ENCODE data around the gene NFIA.
"Not testable (repeated sequence)": the region's sequence is repeated elsewhere in the genome, so short reads cannot be mapped to it uniquely, and the experiment has no call there.

NFIA gene

DNA sequence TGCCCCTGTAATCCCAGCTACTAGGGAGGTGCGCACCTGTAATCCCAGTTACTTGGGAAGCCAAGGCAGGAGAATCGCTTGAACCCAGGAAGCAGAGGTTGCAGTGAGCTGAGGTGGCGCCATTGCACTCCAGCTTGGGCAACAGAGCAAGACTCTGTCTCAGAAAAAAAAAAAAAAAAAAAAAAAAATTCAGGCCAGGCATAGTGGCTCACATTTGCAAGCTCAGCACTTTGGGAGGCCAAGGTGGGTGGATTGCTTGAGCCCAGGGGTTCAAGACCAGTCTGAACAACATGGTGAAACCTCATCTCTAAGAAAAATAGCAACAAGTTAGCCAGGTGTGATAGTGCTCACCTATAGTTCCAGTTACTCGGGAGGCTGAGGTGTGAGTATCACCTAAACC lies 20.8 kb upstream of the NFIA start:
- DNase-seq, result not testable (repeated sequence)

DNA sequence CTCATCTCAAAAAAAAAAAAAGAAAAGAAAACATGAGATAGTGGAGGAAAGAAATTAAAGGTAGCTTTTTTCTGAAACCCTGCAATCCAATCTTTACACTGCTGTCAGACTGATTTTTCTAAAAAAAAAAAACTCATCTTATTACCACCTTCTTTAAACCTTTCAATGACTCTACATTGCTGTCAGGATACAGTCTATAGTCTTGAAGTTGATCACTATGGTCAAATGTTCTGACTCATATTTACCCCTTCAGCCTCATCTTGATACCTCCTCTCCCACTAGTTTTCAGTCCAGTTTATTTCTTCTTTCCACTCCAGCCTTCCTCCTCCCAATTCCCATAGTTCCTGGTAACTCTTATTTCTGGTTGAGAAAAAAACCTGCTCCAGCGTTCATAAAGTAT lies 17.7 kb upstream of the NFIA start:
- no peak for DNase-seq

GRCh38 chr1:61067446-61068019 lies 14.8 kb upstream of the NFIA start:
- no peak for DNase-seq

DNA sequence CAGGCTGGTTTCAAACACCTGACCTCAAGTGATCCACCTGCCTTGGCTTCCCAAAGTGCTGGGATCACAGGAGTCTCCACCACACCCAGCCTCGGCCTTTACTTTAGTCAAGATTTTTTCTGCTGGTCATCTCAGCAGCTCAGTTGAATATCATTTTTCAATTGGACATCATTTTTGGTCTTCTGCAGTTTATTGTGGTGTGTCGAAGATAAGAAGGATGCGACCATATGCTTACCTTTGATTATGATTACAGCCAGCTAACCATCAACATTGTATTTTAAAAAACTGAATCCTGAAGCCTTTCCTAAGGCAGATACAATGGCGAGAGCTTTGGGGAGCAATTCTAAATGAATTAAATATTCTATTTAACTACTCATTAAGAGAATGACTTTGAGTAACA lies 12.3 kb upstream of the NFIA start:
- no peak for DNase-seq

- no peak for DNase-seq
These were observed 10.9 kb upstream of the NFIA start for GRCh38 chr1:61071205-61072130.

- no peak for DNase-seq
These were observed 8.5 kb upstream of the NFIA start for GRCh38 chr1:61073871-61074270.

DNA sequence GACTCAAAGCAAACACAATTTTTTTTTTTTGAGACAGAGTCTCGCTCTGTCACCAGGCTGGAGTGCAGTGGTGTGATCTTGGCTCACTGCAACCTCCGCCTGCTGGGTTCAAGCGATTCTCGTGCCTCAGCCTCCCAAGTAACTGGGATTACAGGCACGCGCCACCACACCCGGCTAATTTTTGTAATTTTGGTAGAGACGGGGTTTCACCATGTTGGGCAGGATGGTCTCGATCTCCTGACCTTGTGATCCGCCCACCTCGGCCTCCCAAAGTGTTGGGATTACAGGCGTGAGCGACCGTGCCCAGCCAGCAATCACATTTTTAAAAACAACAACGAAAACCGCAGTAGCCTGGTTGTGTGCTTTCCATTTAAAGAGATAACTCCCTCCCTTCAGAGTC lies 6.5 kb upstream of the NFIA start:
- not testable (repeated sequence) for DNase-seq

- peak; percentile 51 to 97 (median 69) for DNase-seq
These were observed 5.4 kb upstream of the NFIA start for GRCh38 chr1:61076728-61077675.

DNA sequence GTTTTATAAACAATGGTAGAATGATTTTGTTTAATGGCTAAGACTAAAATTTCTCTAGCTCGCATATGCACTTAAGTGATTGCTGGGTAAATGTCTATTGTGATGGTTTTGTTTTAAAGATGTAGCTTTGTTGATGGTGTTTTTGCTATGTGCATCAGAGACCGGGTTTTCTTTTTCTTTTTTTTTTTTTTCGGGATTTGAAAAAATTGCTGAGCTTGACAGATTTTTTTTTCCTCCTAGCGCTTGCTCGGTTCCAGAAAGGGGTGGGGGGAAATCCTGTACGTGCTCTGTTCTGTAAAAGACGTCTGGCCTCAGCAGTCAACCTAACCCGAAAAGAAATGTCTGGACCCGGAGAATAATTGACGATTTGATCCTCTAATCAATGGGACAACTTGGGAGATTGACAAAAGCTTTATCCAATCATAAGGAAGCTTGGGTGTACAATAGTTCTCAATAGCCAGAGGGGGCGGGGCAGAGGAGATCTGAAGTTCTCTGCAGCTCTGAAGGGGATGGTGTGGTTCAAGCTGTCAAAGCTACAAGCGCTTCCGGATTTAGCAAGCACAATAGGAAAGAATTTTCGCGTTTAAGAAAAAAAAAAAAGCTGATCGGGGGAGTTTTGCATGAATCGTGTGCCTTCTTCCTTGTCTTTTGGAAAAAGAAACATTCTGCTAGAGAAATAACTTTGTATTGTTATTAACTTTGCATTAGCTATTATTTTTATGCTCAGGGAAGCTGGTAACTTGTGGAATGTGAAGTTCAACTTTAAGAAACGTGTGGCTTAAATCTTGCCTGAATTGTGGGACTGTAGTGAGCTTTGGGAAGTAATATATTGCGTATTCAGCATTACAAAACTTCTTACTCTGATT lies 4.5 kb upstream of the NFIA start:
- peak; percentile 56 to 100 (median 82) for DNase-seq

DNA sequence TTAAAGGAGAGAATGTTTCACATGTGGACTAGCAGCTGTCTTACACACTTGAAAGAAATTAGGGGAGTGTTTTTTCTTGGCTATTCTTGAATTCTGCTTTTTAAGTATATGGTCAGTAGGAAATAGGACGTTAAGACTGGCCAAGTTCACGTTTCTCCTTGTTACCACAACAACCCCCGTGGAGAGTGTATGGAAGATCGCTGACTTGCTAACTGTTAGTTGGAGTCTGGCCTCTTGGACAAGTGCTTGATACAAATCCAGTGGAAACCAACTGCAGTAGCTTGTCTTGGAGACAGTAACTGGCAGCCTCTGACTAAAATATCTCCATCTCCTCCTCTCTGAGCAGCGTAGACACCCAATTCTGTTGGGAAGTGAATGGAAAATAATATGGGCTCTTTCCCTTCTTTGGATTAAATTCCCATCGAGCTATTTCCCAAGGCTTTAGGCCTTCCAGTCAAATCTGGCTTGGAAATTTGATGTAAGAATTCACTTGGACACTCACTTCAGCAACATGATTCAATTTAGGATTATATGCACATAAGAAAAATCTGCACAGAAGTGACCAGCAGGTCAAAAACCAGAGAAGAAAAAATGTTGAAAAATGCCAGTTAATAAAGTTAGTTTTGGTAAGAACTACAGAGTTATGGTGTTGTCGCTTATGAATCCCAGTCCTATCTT lies 3.6 kb upstream of the NFIA start:
- DNase-seq, result no peak

DNA sequence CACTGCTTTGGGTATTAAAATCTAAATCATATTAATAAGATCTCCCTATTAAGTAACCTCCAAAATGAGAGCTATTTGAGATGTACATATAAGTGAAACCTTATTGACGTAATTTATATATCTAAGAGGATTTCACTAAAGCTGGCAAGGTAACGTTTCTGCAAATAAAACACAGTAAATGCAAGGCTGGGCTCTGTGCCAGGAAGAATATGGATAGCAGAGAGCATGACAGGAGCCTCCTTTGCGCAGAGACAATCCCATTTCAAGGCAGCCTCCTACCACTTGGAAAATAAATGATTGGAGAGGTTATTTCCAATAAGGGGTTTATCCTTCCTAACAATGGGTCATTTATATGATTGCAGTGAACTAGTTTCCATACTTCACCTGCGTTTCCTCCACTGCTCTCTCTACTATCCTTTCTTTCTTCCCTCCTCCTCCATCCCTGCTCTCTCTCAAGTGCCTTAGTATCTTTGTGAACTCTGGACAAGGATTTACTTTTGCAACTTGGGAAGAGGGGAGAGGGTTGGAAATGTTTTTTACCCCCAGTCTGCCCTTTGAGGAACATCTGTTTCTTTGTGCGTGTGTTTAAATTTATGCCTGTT lies 3.0 kb upstream of the NFIA start:
- no peak for DNase-seq

DNA sequence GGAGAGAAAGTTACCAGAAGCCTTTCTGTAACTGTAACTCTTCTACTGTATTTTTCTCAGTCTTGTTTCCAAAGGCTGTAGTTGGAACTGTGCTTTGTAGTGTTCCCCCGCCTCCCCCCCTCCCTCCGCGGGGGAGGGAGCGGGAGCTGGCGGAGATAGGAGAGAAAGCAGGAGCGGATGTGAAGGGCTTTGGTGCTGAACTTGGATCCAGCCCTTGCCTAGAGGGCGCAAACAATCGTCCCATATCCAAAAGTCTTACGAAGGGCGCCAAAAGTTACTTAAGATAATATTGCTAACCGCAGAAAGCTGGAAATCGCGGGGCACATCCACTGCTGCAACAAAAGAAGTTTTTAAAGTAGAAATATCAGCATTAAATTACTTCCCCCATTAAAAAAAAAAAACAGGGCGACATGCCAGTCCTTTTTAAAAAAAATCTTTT lies 2.4 kb upstream of the NFIA start:
- DNase-seq, result no peak

DNA sequence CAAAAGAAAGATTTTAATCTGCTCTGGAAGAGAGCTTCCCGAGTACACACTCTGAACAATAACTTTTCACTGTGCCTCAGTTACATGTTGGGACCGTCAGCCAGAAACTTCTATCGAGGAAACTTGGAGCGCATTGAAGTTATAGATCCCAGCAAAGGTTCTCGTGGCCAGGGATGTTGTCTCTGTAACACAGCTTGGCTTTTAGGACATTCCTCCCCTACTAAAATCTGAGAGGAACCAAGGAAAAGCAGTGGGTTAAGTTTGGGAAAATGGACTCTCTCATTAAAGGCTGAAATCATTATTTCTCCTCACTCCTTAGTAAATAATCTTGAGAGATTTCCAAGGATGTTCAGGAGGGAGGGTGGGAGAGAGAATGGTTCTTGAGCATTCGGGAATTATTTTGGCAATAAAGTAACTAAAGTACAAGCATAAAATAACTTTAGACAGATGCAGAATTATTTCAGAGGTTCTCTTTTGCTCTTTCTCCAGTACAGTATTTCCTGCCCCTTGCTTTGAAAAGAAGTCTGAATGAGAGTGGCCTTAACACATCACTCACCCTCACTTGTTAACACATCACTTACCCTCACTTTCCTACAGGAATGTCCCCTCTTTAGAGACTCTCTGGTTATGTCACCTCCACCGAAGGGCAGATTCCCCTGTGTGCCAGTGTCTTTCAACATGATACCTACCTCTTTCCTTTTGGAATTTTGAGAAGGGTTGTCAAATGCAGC lies 1.8 kb upstream of the NFIA start:
- DNase-seq, result no peak

GRCh38 chr1:61081144-61081685 lies 1.1 kb upstream of the NFIA start:
- no peak for DNase-seq

DNA sequence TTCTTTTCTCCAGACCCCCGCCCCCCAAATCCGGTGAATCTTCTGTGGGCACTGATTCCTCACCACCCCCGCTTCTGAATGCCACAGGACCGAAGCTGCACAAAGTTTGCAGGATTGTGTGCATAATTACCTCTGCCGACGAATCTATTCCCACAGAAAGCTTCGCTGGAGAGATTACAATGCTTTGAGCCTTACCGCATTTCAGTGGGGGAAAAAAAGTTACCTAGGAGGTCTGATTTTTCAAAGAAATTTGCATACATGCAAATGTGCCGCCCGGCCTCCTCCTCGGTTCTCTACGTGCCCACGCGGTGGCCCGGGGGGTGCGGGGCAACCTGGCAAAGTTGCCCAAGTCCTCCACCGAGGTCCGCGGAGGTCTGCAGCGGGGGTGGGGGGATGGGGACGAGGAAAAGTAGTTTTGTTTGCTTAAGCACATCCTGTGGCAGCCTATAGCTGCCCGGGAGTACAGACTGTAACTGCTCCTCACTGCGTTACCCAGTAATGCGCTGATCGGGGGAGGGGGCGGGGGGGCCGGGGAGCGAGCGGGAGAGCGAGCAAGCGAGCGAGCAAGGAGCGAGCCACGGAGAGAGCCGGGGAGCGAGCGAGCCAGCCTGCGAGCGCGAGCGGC lies 563 bp upstream of the NFIA start:
- peak in 4 of 5 experiments; percentile 45 to 67 (median 58) for DNase-seq

DNA sequence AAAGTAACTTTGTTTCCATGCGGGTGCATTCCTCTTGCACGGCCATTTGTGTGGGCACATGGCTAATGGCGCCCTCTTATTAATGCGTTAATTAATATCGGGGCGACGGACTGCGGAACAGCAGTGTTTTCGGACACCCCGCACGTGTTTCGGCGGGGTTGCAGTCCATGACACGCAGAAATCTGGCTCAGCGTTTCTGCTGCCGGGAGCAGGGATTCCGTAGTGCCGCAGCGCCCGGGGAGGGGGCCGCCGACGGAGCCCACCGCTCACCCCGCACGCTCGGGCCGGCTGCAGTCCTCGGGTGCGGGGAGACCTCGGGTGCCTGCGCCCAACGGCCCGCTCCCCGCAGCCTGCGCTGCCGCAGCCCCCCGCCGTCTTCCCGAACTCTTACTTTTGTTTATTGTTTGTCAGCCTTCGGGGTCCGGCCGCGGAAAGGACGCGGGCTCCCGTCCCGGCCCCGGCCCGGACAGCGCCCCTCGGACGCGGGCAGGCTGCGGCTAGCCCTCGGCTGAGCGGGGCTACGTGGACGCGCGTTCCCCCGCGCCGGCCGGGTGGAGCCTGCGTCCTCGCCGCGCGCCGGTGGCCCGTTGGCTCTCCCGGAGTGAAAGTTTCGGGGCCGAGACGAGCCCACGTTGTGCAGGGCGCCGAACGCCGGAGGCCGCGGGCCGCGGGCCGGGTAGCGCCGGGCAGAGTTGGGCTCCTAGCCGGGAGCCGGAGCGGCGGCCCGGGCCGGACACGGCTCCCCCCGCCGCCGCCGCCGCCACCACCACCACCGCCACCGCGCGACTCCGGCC lies 849 bp downstream of the NFIA start:
- peak in 2 of 5 experiments; percentile 5 to 26 for DNase-seq

DNA sequence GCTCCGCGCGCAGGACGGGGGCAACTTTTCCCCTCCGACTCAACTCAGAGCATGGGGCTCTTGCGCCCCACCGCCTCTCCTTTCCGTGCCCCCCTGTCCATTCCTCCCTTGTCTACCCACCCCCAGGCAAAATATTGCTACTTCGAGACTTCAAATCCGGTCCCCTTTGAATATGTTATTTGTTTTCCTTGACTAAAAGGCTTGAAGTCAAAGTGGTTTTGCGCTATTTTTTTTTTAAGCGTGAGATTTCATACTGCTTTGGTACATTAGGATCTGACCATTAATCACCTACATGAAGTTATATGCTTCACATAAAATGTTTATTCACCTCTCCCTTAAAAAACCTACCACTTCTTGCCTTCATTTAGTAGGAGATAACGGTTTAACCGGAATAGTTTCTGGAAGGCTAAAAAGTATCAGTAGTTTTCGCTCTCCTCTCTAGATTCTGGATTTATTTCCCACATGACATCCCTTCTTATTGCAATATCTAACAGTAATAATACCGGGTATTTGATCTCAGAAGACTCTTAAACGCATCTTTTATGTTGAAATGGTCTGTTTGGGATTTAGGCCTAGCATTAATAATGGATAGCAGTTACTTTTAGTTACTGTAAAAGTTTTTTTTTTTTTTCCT lies 1.6 kb downstream of the NFIA start:
- no peak for DNase-seq

GRCh38 chr1:61084491-61085031 lies 2.2 kb downstream of the NFIA start:
- DNase-seq, result no peak
